ENCODE data around the gene ANKRD42.

ANKRD42 gene

DNA sequence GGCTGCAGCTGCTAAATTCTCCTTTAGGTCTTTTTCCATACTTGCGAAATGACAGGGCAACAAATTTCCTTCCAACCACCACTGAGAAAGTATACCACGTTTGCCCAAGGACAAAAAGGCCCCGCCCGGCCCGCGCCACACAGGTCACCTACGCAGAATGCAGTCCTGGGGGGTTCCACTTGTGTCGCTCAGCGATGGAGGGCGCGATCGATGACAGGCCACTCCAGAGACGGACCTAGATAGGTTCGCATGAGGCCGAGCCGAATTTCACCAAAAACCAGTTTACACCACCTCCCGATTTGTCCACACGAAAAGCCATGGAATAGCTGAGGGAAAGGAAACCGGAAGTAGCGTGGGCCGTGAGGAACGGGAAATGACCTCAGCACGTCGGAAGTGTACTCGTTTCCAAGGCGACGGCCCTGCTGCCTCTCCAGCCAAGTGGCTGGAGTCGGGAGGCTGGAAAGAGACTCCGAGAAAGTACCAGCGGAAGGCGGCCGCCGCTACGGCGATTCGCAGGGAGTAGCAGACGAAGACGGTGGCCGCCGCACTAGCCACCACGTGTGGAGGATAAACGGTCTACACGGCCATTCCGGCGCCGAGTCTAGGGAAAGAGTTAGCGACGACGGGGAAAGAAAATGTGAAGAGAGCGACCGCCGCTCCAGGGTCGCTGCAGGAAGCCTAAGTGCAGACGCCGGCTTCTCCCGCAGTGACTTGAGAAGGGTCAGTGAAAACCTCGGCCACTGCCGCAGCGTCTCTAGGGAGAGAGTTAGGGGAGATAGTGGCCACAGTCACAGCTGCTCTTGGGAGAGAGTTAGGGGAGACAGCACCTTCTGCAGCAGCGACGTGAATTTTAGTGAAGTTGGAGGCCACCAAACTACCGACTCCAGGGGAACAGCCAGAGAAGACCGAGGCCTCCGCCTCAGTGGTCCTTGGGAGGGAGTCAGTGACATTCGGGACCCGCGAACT, at the start of gene ANKRD42:
Gene ANKRD42 (plus strand): TSS at position 398 of the 966 bp plus-strand sequence. CDS start 959 bp downstream, outside the sequence.
- peak; percentile 76 to 89 (median 82) for DNase-seq

DNA sequence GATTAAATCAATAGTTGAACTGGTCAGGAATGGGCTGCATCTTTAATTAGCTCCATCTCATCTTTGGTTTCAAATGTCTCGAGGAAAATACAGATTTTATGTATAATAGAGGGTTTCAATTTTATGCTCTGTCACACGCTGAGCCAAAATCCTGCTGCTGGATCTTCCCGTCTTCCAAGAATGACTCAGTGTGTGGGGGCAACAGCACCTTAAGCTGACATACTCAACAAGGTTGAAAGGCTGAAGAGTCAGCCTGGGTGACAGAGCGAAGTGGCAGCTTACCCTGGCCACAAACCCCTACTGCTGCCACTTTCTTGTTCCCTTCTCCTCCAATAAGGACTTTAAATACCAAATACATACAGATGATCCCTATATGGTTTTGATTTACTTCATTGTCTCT, 45.6 kb upstream of the ANKRD42 start:
- DNase-seq = no peak

DNA sequence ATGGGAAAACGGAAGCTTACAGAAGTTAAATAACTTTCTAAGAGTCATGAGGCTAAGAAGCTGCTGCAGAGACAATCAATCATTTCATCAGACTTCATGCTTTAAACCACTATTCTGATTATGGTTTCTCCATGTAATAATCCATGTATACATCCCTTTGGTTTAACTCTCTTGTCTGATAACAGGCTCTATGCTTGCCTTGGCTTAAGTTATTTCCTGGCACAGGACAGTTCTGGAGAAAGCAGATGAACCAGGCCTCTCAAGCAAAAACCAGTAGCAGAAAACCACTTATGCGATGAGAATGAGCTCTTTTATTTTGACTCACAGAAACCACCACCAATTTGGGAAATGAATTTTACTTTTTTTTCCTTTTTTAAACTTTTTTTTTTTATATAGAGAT, 43.1 kb upstream of the ANKRD42 start:
- no peak for DNase-seq

DNA sequence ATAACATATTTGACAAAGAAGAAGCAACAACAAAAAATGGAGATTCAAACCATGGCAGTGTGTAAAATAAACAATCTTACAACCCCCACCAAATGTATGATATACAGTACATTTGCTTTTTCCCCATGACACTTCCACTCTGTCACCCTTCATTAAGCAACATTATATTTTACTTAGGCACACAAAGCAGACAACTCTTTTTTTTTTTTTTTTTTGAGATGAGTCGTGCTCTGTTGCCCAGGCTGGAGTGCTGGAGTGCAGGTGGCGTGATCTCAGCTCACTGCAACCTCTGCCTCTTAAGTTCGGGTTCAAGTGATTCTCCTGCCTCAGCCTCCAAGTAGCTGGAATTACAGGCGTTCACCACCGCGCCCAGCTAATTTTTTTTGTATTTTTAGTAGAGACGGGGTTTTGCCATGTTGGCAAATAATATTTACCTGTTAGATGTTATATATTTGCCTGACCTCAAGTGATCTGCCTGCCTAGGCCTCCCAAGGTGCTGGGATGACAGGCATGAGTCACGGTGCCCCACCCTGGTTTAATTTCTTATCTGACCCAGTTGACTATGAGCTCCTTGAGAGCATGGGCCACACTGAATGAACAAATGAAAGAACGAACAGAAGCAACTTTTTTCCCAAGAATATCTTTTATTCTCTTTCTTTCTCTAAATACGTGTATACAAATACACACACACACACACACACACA, 42.1 kb upstream of the ANKRD42 start:
- no peak for DNase-seq

DNA sequence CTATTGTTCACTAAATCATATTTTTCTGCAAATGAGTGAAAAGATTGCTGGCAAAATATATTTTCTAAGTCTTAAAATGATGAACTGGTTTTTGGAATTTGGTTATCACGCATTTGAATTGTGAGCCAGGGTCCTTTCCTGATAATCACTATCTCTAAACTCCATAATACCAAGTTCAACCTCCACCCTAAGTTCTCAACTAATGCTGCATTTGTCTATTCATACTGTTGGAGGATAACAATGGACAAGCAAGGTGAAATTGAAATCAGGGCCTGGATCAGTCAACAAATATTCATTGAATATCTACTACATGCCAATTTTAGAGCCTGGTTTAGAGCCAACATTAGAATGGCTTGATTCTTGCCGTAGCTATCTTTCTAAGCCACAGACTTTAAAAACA, 41.2 kb upstream of the ANKRD42 start:
- DNase-seq = no peak

DNA sequence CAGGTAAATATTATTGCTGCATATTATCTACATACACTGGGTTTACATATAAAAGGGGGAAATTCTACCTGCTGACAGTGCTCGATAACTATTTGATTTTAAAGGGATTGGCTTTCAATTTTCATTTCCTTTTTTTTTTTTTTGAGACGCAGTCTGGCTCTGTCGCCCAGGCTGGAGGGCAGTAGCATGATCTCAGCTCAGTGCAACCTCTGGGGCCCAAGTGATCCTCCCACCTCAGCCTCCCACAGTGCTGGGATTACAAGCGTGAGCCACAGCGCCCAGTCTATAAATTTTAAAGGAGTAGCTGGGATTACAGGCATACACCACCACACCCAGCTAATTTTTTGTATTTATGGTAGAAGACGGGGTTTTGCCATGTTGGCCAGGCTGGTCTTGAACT, 39.7 kb upstream of the ANKRD42 start:
- DNase-seq = no peak

DNA sequence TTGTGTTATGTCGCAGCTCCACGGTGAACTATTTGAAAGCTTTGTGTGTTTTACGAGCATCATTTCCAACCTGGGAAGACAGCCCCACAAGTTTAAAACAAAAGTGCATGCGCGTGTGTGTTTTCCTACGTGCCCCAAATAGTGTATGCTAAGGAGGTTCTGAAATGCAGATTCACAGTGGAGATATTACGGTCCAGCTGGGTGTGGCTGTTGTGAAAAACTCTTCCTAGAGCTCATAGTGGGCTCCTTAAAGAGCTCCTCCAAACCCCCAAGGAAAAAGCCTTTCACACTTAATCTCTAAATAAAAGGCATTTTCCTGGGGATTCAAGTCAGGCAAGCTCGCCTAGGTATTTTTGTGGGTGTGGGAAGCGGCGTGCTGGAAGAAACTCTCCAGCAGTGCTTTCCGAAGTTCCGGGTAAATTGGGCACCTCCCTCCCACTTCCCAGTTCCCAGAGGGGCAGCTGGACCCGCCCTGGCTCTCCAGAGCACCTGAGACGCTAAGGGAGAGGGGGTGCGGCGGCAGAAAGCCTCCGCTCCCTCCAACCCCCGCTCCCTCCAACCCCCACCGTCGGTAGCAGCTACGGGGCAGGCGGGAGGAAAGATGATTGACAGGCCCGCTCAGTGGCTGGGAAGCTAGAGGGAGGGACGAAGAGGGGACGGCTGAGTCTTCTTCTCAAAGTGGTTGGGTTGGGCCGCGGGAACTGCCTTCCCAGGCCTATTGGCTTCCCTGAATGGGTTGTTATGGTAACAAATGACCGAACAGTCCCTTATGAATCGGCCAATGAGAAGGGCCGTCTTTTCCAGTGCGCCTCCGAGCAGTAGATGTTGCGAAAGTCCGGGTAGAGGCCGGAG, 37.1 kb upstream of the ANKRD42 start:
- peak; percentile 92 to 99 (median 98) for DNase-seq

DNA sequence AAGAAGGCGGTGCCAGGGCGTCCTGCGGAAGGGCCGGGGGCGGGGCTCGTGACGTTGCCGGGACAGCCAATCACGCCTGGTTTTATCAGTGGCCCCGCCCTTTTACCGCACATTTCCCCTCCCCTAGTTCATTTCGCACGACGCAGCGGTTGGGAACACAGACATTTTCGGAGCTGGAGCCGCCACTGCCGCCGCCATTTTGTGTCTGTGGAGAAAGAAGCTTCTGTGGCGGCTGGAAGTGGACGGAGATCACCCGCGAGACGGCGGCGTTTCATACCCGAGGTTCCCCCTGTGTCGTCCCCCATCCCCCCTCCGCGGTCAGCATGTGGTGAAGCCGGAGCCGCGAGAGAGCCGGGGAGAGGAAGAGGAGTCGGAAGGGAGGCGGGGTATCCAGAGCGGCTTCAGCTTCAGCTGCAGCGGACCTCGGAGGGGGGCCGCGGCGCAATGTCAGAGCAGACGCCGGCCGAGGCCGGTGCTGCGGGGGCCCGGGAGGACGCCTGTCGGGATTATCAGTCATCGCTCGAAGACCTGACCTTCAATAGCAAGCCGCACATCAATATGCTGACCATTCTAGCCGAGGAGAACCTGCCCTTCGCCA, 36.4 kb upstream of the ANKRD42 start, which contains the start of gene PCF11:
Gene PCF11 (plus strand): TSS at position 136 of the 598 bp plus-strand sequence. CDS start 309 bp downstream, at position 445.
- no peak for DNase-seq

DNA sequence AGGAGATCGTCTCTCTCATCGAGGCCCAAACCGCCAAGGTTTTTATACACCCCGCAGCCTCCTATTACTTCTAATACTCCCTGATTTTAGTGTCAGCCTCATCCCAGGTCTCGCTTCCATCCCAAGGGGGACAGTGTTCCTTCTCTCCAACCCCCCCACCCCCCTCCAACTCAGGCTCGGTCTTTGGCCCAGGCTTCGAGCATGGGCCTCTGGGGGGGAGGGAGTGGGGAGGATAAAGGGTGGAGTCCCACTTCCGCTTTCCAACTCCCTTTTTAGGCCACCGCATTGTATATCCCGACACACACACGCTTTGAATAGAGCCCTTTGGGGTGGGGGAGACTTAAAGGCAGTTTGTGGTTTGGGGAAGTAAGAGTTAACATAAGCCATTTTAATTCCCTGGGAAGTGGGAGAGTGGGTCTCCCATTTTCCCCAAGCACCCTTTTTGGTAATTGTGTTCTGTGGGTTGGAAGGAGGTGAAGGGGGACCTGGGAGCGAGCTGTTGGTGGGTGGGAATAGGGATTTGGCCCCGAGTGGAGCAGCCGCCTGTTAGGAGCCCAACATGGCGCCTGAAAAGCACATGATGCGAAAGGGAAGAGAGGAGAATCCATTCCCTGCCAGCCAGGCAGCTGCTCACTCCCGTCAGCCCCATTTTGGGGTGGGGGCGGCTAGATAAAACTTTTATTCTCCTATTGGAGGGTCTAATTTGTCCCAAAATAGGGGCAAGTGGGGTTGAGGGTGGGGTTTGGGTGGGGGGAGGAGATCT, 35.7 kb upstream of the ANKRD42 start:
- DNase-seq = peak; percentile 20 to 77 (median 50)

DNA sequence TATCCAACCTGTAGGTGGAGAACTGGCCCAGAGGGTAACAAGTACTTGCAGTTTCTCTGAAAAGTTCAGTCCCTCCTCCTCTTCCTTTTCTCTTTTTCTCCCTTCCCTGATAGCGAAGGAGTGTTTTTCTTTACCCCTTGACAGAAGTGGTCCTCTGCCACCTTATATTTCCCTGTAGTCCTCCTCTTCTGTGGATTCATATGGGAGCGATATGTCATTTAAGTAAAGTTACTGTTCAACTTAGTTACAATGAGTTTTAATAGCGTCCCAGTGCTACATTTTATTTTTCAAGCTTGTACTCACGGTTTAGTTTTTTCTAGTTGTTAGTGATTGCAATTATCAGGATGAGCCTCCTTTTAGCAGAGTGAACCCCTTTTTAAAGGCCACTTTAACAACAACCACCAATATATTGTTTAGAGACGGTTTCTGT, 35.1 kb upstream of the ANKRD42 start:
- no peak for DNase-seq

DNA sequence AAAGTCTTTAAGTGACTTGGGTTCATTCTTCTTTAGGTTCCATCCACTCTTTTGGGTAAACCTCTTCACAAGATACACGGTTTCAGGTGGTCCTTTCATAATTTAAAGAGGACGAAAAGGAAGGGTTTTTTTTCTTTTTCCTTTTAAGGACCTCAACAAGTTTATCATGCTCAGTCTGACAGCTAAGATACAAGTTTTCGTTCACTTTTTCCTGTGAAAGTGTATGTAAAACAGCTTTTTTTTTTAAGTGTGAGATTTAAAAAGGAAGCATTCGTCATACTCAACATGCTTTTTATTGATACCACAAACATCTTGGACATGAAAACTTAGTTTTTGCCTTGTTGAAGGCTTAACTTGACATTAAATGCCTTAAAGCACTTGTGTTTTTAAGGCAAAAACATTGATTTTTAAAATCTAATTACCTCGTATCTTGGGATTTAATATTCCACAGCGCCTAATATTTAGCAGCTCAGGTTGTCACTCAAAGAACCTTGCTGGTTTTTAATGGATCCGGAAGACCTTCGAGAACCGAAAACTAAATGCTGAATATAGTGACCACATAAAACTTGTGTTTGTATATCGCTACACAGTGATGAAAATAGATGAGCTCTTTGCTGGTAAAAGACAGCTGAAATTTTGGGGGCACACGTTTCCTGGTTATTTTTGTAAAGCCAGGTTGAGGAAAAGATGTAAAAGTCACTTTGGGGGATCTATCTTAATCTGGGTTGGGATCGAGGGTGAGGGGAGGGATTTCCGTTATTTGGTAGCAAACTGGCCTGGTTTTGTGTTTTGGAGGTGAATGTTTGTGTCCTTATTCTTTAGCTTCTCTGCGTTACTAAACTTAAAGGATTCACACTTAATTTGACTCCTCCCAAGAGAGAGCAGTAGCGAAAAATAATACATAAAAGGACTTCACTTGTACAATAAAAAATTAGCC, 34.3 kb upstream of the ANKRD42 start:
- DNase-seq = peak in 2 of 6 experiments; percentile 18 to 31

DNA sequence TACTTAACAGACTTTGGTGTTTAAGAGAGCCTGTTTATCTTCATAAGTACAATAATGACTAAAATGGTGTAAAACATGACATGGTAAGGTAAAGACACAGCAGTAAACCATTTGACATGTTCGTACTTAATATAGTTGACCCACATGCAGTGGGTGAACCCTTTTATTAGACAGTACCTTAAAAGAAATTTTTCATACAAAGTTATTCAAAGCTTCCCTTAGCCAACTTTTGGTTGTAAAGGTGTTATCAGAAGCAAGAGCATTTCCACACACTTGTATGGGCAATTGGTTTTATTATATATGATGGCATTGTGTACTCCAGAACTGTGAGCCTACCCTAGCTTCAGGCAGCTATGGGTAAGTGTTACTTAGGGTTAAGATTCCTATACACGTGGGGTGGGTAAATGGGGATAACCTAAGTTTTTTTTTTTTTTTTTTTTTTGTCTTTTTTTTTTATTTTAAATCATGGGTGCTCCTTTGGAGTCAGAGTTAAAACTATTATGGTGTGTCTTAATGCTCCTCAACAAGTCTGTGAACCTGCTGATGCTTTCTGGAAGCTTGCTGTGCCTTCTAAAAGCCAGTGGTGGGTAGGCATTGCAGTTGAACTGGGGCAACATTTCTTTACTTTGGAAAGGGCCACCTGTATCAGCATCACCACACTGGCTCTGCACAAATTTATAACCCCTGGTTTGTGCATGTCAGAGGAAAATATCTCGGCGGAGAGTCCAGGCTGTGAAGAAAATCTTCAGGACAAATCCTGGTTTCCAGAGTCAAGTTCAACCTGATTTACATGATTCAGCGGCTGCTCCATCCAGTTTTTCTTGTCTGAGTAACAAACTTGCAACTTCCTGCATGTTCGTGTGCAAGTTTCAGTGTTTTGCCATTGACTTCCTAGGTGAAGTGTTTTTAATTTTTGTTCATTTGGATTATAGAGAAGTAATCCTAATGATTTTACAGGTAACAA, 33.3 kb upstream of the ANKRD42 start:
- peak in 2 of 6 experiments; percentile 31 to 41 for DNase-seq

DNA sequence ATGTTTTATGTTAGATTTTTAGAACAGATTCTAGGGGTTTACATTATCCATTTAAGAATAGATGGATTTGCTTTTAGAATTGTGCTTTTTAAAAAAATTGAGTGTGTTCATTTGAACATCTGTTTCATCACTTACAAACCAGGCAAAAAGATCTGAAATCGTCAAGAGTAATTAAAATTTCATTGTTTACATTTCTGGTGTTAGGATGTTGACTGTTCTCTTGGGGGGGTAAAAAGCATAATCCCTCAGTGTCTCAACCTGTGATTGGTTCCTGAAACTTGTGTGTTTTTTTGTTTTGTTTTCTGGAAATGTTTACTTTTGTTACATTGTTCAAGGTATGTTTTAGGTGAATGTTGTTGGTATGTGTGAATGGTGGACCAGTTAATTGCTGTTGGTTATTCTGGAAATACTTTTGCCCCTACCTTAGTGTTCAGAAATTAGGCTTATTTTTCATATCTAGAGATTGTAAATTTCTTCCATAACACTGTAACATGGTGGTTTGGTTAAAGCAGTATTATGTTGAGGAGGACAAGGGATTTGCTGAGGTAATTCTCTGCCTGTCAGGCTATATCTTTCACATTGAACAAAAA, 31.8 kb upstream of the ANKRD42 start:
- no peak for DNase-seq

DNA sequence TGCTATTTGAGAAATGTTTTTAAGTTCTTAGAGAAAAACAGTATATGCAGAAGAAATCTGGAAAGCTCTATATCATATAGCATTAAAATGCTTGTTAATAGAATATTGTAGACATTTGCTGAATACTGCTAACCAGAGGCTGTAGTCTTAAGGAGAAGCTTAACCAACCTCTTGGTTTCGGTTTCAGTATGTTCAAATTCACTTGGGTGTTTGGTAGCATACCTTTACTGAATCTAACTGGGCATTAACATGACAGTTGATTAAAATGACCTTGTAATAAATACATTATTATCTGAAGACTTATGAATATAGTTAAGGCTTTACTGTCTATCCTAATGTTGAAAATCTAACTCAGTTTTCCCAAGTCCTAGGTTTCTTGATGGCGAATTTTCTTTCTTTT, 31.1 kb upstream of the ANKRD42 start:
- peak in 2 of 6 experiments; percentile 25 to 31 for DNase-seq

DNA sequence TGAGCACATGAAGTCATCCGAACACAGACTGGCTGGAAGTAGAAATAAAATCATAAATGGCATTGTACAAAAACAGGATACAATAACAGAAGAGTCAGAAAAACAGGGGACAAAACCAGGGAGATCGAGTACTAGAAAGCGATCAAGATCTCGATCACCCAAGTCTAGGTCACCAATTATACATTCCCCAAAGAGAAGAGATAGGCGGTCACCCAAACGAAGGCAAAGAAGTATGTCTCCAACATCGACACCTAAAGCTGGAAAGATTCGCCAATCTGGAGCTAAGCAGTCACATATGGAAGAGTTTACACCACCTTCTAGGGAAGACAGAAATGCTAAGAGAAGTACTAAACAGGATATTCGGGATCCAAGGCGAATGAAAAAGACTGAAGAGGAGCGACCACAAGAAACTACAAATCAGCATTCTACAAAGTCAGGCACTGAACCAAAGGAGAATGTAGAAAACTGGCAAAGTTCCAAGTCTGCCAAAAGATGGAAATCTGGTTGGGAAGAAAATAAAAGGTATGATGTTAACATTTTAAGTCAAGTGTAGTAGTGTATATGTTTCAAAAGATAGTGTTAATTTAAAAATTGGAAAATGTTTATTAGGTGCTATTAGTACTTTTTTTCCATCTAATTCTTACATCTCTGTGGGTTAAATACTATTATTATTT, 27.2 kb upstream of the ANKRD42 start:
- no peak for DNase-seq

DNA sequence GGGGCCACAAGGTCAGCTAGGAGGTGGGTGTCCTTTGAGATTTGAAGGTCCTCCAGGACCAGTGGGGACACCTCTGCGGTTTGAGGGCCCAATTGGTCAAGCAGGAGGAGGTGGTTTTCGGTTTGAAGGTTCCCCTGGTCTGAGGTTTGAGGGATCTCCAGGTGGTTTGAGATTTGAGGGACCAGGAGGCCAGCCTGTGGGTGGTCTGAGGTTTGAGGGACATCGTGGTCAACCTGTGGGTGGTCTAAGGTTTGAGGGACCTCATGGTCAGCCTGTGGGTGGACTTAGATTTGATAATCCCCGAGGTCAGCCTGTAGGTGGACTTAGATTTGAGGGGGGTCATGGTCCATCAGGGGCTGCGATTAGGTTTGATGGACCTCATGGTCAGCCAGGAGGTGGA, 24.8 kb upstream of the ANKRD42 start:
- DNase-seq = no peak

DNA sequence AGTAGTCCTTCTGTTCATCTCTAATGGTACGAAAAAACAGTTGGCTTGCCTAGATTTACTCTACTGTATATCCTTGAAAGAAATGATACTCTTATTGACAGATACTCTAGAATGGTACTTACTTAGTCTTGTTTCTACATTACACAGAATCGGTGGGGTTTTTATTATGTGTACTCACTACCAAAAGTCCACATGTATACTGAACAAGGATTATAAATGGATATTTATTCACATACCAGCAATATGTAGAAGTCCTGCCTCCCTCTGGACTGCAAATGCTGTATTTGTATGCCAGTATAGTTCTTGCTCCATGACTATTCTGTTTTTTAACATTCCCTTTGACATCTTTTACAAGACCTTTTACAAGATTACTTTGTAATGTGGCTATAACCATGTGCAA, 22.6 kb upstream of the ANKRD42 start:
- no peak for DNase-seq

DNA sequence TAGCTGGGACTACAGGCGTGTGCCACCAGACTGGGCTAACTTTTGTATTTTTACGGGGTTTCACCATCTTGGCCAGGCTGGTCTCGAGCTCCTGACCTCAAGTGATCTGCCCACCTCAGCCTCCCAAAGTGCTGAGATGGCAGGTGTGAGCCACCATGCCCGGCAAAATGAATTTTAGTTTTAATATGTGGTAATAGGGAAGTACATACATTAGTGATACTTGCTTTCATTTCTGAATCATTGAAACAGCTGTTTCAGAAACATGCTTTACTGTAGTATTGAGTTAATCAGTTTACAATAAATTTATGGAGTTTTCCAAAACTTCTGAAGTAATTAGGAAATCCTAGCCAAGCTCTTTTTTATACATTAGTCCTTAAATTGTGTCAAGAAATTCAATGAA, 21.0 kb upstream of the ANKRD42 start:
- no peak for DNase-seq

All from stimulated activated naive CD4-positive, alpha-beta T cell (primary cell).